ENCODE data around the gene GALNT10. TPM values are rescaled to one million over a fixed set of nuclear protein-coding genes. Genes with fewer than 3 reads are reported as not detected.

Gene GALNT10
- total RNA-seq, 1 experiment from 2014 or later = 22.9 TPM

DNA sequence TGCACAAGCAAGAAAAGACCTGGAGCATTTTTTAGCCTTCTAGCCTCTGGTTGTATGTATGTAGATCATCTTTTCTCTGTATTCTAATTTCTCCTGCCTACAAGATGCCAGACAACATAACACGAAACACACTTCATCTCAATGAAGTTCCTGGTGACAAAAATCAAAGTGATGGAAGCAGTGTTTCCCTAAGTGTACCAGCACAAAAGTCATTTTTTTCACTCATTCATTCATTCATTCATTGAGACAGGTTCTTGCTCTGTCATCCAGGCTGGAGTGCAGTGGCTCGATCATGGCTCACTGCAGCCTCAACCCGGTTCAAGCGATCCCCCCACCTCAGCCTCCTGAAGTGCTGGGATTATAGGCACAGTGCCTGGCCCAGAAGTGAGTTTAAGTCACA is 183.7 kb downstream of the GALNT10 start:
- H3K4me1 Mint-ChIP-seq = peaks cover 16% of the 10 kb centered on the region
- POLR2A ChIA-PET = no interaction called here
- no peaks in the 10 kb centered on the region for H3K9me3 Mint-ChIP-seq
- H3K36me3 Mint-ChIP-seq = no peaks in the 10 kb centered on the region; the same call in 1 of the 2 replicates
- H3K27me3 Mint-ChIP-seq (ENCODE audit: low read depth) = no peaks in the 10 kb centered on the region; the same call in 1 of the 2 replicates
- DNase-seq (ENCODE audit: low spot score) (no peak), ATAC-seq (no peak)
- H3K27ac Mint-ChIP-seq = no peak overlapping the region
- CTCF ChIA-PET = no interaction called here
- H3K4me3 Mint-ChIP-seq = no peak overlapping the region
- TF ChIP-seq KAT7 (CRISPR knock-in tag; IDR thresholded peaks at IDR 0.05; ENCODE audit: borderline replicate concordance) (no peak), RORB (CRISPR knock-in tag; IDR thresholded peaks at IDR 0.05) (no peak), ZNF232 (CRISPR knock-in tag; IDR thresholded peaks at IDR 0.05) (no peak)

DNA sequence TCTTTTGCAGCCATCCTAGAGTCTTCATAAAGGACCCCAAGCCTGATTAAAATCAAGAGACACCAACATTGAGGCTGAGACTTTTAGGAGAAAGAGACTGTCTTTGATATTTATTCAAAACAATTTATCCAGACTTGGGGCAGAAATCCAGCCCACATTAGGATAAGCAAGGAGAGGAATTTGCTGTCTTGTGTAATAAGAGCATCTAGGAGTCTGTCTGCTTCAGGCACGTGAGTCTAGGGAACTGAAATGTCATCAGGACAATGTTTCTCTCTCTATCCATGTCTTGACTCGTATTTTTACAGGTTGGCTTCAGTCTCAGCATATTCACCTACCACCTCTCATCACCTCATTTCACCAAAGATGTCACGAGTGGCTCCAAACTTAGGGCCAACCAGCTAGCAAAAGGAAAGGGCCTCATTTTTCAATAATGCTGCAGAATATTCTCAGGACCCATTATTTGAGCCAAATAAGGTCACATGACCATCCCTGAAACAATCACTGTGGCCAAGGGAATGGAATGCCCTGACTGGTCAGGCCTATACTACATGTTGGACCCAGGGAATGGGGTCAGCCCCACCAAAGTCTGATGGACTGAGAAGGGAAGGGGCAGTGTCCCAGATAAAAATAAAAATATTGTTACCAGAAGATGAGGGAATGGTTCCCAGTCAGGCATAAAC is 184.9 kb downstream of the GALNT10 start:
- CTCF ChIA-PET = no interaction called here
- ATAC-seq (no peak), DNase-seq (ENCODE audit: low spot score) (no peak)
- H3K4me1 Mint-ChIP-seq = peaks cover 4% of the 10 kb centered on the region
- no peaks in the 10 kb centered on the region for H3K9me3 Mint-ChIP-seq
- no peaks in the 10 kb centered on the region for H3K27me3 Mint-ChIP-seq (ENCODE audit: low read depth)
- H3K4me3 Mint-ChIP-seq = no peak overlapping the region
- peaks cover 2% of the 10 kb centered on the region for H3K36me3 Mint-ChIP-seq
- TF ChIP-seq, protein P1, sequence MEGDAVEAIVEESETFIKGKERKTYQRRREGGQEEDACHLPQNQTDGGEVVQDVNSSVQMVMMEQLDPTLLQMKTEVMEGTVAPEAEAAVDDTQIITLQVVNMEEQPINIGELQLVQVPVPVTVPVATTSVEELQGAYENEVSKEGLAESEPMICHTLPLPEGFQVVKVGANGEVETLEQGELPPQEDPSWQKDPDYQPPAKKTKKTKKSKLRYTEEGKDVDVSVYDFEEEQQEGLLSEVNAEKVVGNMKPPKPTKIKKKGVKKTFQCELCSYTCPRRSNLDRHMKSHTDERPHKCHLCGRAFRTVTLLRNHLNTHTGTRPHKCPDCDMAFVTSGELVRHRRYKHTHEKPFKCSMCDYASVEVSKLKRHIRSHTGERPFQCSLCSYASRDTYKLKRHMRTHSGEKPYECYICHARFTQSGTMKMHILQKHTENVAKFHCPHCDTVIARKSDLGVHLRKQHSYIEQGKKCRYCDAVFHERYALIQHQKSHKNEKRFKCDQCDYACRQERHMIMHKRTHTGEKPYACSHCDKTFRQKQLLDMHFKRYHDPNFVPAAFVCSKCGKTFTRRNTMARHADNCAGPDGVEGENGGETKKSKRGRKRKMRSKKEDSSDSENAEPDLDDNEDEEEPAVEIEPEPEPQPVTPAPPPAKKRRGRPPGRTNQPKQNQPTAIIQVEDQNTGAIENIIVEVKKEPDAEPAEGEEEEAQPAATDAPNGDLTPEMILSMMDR (IDR thresholded peaks at IDR 0.05) = no peak
- TF ChIP-seq CBFB (CRISPR knock-in tag; IDR thresholded peaks at IDR 0.05; ENCODE audit: low read depth) = no peak
- TF ChIP-seq, protein P2, sequence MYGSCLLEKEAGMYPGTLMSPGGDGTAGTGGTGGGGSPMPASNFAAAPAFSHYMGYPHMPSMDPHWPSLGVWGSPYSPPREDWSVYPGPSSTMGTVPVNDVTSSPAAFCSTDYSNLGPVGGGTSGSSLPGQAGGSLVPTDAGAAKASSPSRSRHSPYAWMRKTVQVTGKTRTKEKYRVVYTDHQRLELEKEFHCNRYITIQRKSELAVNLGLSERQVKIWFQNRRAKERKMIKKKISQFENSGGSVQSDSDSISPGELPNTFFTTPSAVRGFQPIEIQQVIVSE (CRISPR knock-in tag; IDR thresholded peaks at IDR 0.05; ENCODE audit: borderline replicate concordance) = no peak
- TF ChIP-seq, protein P3, sequence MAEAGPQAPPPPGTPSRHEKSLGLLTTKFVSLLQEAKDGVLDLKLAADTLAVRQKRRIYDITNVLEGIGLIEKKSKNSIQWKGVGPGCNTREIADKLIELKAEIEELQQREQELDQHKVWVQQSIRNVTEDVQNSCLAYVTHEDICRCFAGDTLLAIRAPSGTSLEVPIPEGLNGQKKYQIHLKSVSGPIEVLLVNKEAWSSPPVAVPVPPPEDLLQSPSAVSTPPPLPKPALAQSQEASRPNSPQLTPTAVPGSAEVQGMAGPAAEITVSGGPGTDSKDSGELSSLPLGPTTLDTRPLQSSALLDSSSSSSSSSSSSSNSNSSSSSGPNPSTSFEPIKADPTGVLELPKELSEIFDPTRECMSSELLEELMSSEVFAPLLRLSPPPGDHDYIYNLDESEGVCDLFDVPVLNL (CRISPR knock-in tag; IDR thresholded peaks at IDR 0.05; ENCODE audit: borderline replicate concordance, low read depth) = no peak
- no peak for TF ChIP-seq TP53 (CRISPR knock-in tag; IDR thresholded peaks at IDR 0.05)
- TF ChIP-seq, protein P4, sequence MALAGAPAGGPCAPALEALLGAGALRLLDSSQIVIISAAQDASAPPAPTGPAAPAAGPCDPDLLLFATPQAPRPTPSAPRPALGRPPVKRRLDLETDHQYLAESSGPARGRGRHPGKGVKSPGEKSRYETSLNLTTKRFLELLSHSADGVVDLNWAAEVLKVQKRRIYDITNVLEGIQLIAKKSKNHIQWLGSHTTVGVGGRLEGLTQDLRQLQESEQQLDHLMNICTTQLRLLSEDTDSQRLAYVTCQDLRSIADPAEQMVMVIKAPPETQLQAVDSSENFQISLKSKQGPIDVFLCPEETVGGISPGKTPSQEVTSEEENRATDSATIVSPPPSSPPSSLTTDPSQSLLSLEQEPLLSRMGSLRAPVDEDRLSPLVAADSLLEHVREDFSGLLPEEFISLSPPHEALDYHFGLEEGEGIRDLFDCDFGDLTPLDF (CRISPR knock-in tag; IDR thresholded peaks at IDR 0.05) = no peak
- TF ChIP-seq IRF2 (CRISPR knock-in tag; IDR thresholded peaks at IDR 0.05; ENCODE audit: borderline replicate concordance, low read depth) = no peak
- TF ChIP-seq, protein P5, sequence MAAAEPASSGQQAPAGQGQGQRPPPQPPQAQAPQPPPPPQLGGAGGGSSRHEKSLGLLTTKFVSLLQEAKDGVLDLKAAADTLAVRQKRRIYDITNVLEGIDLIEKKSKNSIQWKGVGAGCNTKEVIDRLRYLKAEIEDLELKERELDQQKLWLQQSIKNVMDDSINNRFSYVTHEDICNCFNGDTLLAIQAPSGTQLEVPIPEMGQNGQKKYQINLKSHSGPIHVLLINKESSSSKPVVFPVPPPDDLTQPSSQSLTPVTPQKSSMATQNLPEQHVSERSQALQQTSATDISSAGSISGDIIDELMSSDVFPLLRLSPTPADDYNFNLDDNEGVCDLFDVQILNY (CRISPR knock-in tag; IDR thresholded peaks at IDR 0.05) = no peak
- TF ChIP-seq FOXJ3 (CRISPR knock-in tag; IDR thresholded peaks at IDR 0.05; ENCODE audit: borderline replicate concordance) = no peak
- TF ChIP-seq, protein P6, sequence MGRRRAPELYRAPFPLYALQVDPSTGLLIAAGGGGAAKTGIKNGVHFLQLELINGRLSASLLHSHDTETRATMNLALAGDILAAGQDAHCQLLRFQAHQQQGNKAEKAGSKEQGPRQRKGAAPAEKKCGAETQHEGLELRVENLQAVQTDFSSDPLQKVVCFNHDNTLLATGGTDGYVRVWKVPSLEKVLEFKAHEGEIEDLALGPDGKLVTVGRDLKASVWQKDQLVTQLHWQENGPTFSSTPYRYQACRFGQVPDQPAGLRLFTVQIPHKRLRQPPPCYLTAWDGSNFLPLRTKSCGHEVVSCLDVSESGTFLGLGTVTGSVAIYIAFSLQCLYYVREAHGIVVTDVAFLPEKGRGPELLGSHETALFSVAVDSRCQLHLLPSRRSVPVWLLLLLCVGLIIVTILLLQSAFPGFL (CRISPR knock-in tag; IDR thresholded peaks at IDR 0.05; ENCODE audit: borderline replicate concordance) = no peak
- TF ChIP-seq JAZF1 (CRISPR knock-in tag; IDR thresholded peaks at IDR 0.05) = no peak
- TF ChIP-seq ETV6 (CRISPR knock-in tag; IDR thresholded peaks at IDR 0.05) = no peak
- TF ChIP-seq PRRX2 (CRISPR knock-in tag; IDR thresholded peaks at IDR 0.05) = no peak
- TF ChIP-seq, protein P7, sequence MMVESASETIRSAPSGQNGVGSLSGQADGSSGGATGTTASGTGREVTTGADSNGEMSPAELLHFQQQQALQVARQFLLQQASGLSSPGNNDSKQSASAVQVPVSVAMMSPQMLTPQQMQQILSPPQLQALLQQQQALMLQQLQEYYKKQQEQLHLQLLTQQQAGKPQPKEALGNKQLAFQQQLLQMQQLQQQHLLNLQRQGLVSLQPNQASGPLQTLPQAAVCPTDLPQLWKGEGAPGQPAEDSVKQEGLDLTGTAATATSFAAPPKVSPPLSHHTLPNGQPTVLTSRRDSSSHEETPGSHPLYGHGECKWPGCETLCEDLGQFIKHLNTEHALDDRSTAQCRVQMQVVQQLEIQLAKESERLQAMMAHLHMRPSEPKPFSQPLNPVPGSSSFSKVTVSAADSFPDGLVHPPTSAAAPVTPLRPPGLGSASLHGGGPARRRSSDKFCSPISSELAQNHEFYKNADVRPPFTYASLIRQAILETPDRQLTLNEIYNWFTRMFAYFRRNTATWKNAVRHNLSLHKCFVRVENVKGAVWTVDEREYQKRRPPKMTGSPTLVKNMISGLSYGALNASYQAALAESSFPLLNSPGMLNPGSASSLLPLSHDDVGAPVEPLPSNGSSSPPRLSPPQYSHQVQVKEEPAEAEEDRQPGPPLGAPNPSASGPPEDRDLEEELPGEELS (CRISPR knock-in tag; IDR thresholded peaks at IDR 0.05) = no peak
- TF ChIP-seq ZNF396 (CRISPR knock-in tag; IDR thresholded peaks at IDR 0.05; ENCODE audit: borderline replicate concordance) = no peak
- H3K27ac Mint-ChIP-seq = no peak overlapping the region
- POLR2A ChIA-PET = no interaction called here

Data from WTC11 (cell line).